Parathyroid adenoma (tissue), 2 donors: Measurements from ENCODE around the gene BEND3.

Experiments used
- H2AFZ ChIP-seq: fragments of 300-600 bp; sonication (generic); one replicate; pipeline ENCODE4 v1.7.0; 2017; ENCODE audit warnings: antibody characterized with exemption, mild to moderate bottlenecking
- H3K27ac ChIP-seq: fragments of 300-600 bp; sonication (generic); one replicate; pipeline ENCODE4 v1.7.0; 2017
- H3K27me3 ChIP-seq: fragments of 300-600 bp; sonication (generic); one replicate; pipeline ENCODE4 v1.7.0; 2017; ENCODE audit warnings: low read length; ENCODE audit not compliant: control insufficient read depth, insufficient read depth
- H3K36me3 ChIP-seq: fragments of 300-600 bp; sonication (generic); one replicate; pipeline ENCODE4 v1.7.0; 2017; ENCODE audit warnings: low read length; ENCODE audit not compliant: control insufficient read depth, insufficient read depth
- H3K4me1 ChIP-seq: fragments of 300-600 bp; sonication (generic); one replicate; pipeline ENCODE4 v1.7.0; 2017; ENCODE audit warnings: control low read depth
- H3K4me2 ChIP-seq: fragments of 300-600 bp; sonication (generic); one replicate; pipeline ENCODE4 v1.7.0; 2017; ENCODE audit warnings: low read length
- H3K4me3 ChIP-seq: fragments of 300-600 bp; sonication (generic); one replicate; pipeline ENCODE4 v1.7.0; 2017; ENCODE audit warnings: low read depth, low read length
- H3K79me2 ChIP-seq: fragments of 300-600 bp; sonication (generic); one replicate; pipeline ENCODE4 v1.7.0; 2017; ENCODE audit warnings: control low read depth
- H3K9ac ChIP-seq: fragments of 300-600 bp; sonication (generic); one replicate; pipeline ENCODE4 v1.7.0; 2017; ENCODE audit warnings: mild to moderate bottlenecking
- H3K9me3 ChIP-seq: fragments of 300-600 bp; sonication (generic); one replicate; pipeline ENCODE4 v1.7.0; 2017; ENCODE audit warnings: low read length; ENCODE audit not compliant: control insufficient read depth
- TF ChIP-seq, protein P1 (sequence below): fragments of 300-600 bp; sonication (generic); IDR thresholded peaks from one replicate; pipeline ENCODE4 v1.7.0; 2017; ENCODE audit warnings: antibody characterized with exemption, mild to moderate bottlenecking
- donor health status: primary hyperparathyroidism.

Gene BEND3

DNA sequence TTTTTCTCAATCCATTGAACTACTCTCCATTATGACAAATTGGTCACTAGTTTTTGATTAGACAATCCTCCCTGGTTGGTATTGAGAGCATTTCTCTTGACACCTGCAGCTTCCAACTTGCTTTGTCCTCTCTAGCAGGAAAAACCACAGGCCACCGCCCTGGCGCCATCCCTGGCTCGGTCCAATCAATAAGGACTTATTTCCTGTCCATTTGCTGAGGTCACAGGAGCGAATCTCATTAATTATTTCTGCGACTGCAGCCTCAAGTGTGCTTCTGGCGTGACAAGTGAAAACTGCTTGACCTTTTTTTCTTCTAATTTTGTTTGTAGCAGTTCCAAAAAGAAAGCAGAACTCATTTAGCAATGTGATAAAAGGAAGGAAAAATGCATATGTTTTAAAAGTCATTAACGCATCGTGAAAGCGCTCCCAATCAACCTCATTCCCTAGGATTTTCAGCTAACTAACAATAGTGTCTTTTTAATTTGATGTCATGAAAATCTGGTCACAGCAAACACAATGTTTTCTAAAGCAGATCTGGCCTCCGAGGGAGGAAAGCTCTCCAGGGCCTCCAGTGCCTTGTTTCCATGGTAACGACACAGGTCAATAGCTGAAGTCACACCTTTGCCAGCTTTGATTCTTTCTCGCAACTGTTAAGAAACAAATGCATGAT is 39.0 kb upstream of the BEND3 start:
- H3K27ac ChIP-seq = no peak overlapping the region
- no peak overlapping the region for H3K9ac ChIP-seq

DNA sequence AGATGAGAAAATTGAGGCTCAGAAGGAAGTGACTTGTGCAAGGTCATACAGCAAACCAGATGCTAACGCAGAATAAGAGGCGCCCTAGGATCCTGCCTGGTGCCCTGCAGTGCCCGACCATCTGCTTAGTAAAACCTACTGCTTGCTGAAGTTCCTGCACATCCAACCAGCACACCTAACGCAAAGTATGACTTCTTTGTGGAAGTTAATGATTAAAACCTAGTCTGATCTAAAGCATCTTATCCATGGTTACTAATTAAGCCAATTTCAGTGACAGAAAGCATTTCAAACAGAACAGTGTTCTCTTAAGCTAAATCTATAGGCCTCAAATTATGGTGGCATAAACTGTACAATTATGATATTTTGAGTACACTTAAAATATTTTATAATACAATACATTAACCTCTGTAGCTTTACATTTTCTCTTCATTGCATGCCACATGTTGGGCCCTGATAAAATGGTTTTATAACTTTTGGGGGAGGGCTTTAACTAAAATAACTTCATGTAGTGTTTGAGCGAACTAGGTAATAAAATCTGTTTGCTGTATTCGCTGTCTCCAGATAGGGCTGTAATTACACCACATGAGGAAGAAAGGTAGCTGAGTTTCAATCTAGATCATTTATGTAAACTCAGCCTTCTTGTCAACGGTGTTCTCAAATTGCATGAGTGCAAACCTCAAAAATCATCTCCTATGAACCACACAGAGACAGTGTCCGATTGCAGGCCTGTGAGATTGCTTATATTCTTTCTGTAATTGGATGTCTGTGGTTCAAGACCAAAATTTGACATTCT is 37.5 kb upstream of the BEND3 start:
- Histone ChIP-seq H3K4me1 (peaks cover 8% of the 10 kb centered on the region), H3K4me2 (no peak overlapping the region), H3K9ac (no peak overlapping the region), H3K9me3 (no peaks in the 10 kb centered on the region), H2AFZ (no peak overlapping the region), H3K27me3 (no peaks in the 10 kb centered on the region), H3K27ac (no peak overlapping the region), H3K4me3 (no peak overlapping the region), H3K79me2 (no peaks in the 10 kb centered on the region), H3K36me3 (no peaks in the 10 kb centered on the region)
- TF ChIP-seq, protein P1, sequence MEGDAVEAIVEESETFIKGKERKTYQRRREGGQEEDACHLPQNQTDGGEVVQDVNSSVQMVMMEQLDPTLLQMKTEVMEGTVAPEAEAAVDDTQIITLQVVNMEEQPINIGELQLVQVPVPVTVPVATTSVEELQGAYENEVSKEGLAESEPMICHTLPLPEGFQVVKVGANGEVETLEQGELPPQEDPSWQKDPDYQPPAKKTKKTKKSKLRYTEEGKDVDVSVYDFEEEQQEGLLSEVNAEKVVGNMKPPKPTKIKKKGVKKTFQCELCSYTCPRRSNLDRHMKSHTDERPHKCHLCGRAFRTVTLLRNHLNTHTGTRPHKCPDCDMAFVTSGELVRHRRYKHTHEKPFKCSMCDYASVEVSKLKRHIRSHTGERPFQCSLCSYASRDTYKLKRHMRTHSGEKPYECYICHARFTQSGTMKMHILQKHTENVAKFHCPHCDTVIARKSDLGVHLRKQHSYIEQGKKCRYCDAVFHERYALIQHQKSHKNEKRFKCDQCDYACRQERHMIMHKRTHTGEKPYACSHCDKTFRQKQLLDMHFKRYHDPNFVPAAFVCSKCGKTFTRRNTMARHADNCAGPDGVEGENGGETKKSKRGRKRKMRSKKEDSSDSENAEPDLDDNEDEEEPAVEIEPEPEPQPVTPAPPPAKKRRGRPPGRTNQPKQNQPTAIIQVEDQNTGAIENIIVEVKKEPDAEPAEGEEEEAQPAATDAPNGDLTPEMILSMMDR = no peak

More for the DNA sequence above, 39.0 kb upstream of the BEND3 start:
- peaks cover 8% of the 10 kb centered on the region for H3K4me1 ChIP-seq
- H3K4me3 ChIP-seq = no peak overlapping the region
- no peaks in the 10 kb centered on the region for H3K36me3 ChIP-seq
- TF ChIP-seq, protein P1 = no peak
- no peaks in the 10 kb centered on the region for H3K9me3 ChIP-seq
- no peaks in the 10 kb centered on the region for H3K27me3 ChIP-seq
- no peak overlapping the region for H3K4me2 ChIP-seq
- H2AFZ ChIP-seq = no peak overlapping the region
- H3K79me2 ChIP-seq = no peaks in the 10 kb centered on the region

DNA sequence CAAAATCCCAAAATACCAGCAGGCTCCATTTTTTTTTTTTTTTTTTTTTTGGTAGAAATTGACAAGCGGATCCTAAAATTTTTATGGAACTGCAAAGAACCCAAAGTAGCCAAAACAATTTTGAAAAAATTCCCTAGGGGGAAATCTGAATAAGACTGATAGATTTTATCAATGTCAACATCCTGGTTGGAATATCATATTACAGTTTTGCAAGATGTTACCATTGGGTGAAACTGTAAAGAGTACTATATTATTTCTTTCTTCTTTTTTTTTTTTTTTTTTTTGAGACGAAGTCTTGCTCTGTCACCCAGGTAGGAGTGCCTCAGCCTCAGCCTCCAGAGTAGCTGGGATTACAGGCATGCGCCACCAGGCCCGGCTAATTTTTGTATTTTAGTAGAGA is 29.4 kb upstream of the BEND3 start:
- Histone ChIP-seq H2AFZ (no peak overlapping the region), H3K9ac (no peak overlapping the region), H3K4me1 (no peaks in the 10 kb centered on the region), H3K79me2 (no peaks in the 10 kb centered on the region), H3K27me3 (no peaks in the 10 kb centered on the region), H3K4me2 (no peak overlapping the region), H3K27ac (no peak overlapping the region), H3K36me3 (no peaks in the 10 kb centered on the region), H3K4me3 (no peak overlapping the region), H3K9me3 (no peaks in the 10 kb centered on the region)
- TF ChIP-seq, protein P1 = no peak

DNA sequence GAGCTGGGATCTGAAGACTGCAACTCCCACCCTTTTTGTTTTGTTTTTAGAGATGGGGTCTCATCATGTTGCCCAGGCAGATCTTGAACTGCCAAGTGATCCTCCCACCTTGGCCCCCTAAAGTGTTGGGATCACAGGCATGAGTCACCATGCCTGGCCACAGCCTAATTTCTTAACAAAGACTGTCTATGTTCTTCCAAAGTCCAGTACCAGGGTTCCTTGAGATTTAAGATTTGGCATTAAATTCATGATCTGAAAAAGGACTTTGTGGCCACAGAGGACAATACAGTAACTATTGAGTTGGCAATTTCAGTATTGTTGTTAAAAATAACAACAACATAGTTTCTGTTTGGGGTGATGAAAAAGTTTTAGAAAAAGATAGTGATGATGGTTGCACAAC is 28.7 kb upstream of the BEND3 start:
- H3K4me3 ChIP-seq = no peak overlapping the region
- TF ChIP-seq, protein P1 = no peak
- H3K4me1 ChIP-seq = no peaks in the 10 kb centered on the region
- H3K9ac ChIP-seq = no peak overlapping the region
- no peaks in the 10 kb centered on the region for H3K79me2 ChIP-seq
- no peaks in the 10 kb centered on the region for H3K27me3 ChIP-seq
- no peak overlapping the region for H3K27ac ChIP-seq
- no peak overlapping the region for H3K4me2 ChIP-seq
- no peak overlapping the region for H2AFZ ChIP-seq
- no peaks in the 10 kb centered on the region for H3K9me3 ChIP-seq
- no peaks in the 10 kb centered on the region for H3K36me3 ChIP-seq
